Fibroblast of pulmonary artery (primary cell): ENCODE measurements around the gene CCNL1.
"Not testable (repeated sequence)": the region's sequence is repeated elsewhere in the genome, so short reads cannot be mapped to it uniquely, and the experiment has no call there.

Experiments
- DNase-seq: peaks from one replicate; pipeline ENCODE4 v3.0.0-alpha.2; 2010; ENCODE audit warnings: low read depth
- H3K4me3 ChIP-seq: replicated peaks from 2 replicates; pipeline ENCODE4 v1.5.1; 2011; ENCODE audit warnings: low read depth, mild to moderate bottlenecking, control low read depth, low read length, moderate library complexity
- CTCF ChIP-seq: IDR thresholded peaks from 2 replicates; pipeline ENCODE4 v1.5.1; 2011; ENCODE audit warnings: mild to moderate bottlenecking, control low read depth, low read length, inconsistent platforms; ENCODE audit errors: missing control alignments

Gene CCNL1

GRCh38 chr3:157103860-157104259, 56.1 kb downstream of the CCNL1 start:
- no peak for TF ChIP-seq CTCF
- no peak for DNase-seq
- H3K4me3 ChIP-seq, result no peak overlapping the region

DNA sequence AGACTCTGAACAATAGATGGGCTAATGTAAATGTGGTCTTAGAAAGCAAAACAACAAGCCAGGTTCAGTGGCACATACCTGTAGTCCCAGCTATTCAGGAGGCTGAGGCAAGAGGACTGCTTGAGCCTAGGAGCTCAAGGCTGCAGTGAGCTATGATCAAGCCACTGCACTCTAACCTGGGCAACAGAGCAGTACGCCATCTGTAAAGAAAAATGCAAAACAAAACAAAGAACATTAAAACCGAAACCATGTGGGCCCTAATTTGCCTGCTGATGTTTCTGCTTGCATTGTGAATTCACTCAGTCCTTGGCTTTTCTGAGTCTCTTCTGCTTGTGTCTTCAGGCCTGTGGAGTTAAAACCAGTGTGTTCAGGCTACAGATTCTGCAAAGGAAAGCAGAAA, 56.7 kb downstream of the CCNL1 start:
- H3K4me3 ChIP-seq, result no peak overlapping the region
- no peak for TF ChIP-seq CTCF
- DNase-seq, result no peak

DNA sequence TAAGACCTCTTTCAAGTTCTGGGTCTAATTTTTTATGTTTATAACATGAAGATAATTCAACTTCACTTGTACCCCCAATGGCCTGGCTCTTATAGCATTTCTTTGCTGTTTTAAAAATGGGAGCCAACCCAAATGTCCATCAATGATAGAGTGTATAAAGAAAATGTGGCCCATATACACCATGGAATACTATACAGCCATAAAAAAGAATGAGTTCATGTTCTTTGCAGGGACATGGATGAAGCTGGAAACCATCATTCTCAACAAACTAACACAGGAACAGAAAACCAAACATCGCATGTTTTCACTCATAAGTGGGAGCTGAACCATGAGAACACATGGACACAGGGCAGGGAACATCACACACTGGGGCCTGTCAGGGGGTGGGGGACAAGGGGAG, 57.4 kb downstream of the CCNL1 start:
- DNase-seq, H3K4me3 ChIP-seq: not testable (repeated sequence)

- no peak for TF ChIP-seq CTCF
- no peak for DNase-seq
- no peak overlapping the region for H3K4me3 ChIP-seq
Measured at GRCh38 chr3:157102098-157102497, 57.8 kb downstream of the CCNL1 start.

- no peak overlapping the region for H3K4me3 ChIP-seq
- no peak for TF ChIP-seq CTCF
- DNase-seq, result no peak
Measured at GRCh38 chr3:157101486-157101885, 58.5 kb downstream of the CCNL1 start.

- no peak for TF ChIP-seq CTCF
- no peak overlapping the region for H3K4me3 ChIP-seq
- DNase-seq, result no peak
Measured at GRCh38 chr3:157100608-157101396, 59.1 kb downstream of the CCNL1 start.

DNA sequence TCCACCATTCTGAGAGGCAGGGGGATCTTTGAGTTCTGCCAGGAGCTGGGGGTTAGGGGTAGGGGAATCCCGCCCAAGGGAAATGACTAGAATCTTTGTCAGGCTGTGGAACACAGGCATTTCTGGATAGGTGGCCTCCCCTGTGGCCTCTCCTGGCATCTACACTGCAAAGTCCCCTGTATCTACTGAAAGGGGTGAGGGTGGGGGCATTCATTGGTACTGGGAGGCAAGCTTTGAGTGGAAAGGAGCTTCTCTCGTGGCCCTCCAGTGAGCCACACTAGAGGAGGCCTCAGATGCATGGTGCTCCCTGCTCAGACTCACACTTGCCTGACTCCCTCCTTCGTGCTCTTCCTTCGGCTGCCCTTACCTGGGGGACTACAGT, 59.9 kb downstream of the CCNL1 start:
- TF ChIP-seq CTCF, result no peak

More for the DNA sequence above, 59.9 kb downstream of the CCNL1 start:
- DNase-seq, result no peak
- H3K4me3 ChIP-seq, result no peak overlapping the region
